SK-N-SH (cell line): ENCODE data around the gene NHERF2. TPM values are rescaled to one million over a fixed set of nuclear protein-coding genes. Genes with fewer than 3 reads are reported as not detected.

Experiments
- CTCF ChIA-PET: fragments of 300-600, 350-600 bp; formaldehyde crosslinking; extraction: SDS; loops from one replicate; lab custom pipeline; 2021; lab: Yijun Ruan, JAX
- POLR2A ChIA-PET: fragments of 350-600 bp; sonication (Branson Sonifier 250); formaldehyde crosslinking; extraction: SDS; loops from one replicate; lab custom pipeline; 2020; ENCODE audit warnings: antibody characterized with exemption, inconsistent platforms; lab: Yijun Ruan, JAX
- DNase-seq: peaks from one replicate; pipeline ENCODE4 v3.0.0; 2012
- H2AFZ ChIP-seq: fragments of 200-600 bp; sonication (generic); 2 replicates; pipeline ENCODE4 v1.8.1; 2016; ENCODE audit warnings: antibody characterized with exemption, mild to moderate bottlenecking, low read depth
- H3F3A ChIP-seq: fragments of 200-600 bp; sonication (generic); replicated peaks from 2 replicates; pipeline ENCODE3; 2016; ENCODE audit warnings: antibody characterized with exemption, mild to moderate bottlenecking; ENCODE audit not compliant: insufficient read depth
- H3K27ac ChIP-seq, 2 experiments: fragments of 200-500 bp in 1 of 2; fragments of 200-600 bp in 1 of 2; sonication (Bioruptor generic) in 1 of 2; sonication (generic), shearing (Covaris generic) in 1 of 2; 2 replicates each; pipeline versions ENCODE4 v1.5.1 to v1.6.1; 2014 to 2016; ENCODE audit warnings: low read depth in 2 of 2, inconsistent platforms in 1 of 2, low read length in 1 of 2, mild to moderate bottlenecking in 1 of 2, mixed read lengths in 1 of 2
- H3K27me3 ChIP-seq: fragments of 200-600 bp; sonication (generic), shearing (Covaris generic); 2 replicates; pipeline ENCODE4 v1.6.1; 2016; ENCODE audit warnings: mixed run types; ENCODE audit not compliant: insufficient read depth
- H3K36me3 ChIP-seq, 2 experiments: fragments of 200-500 bp in 1 of 2; fragments of 200-600 bp in 1 of 2; sonication (Bioruptor generic) in 1 of 2; sonication (generic) in 1 of 2; replicated peaks in 1 of 2; 2 replicates each; pipeline versions ENCODE3 to v1.5.1; 2014 to 2016; ENCODE audit warnings: low read length in 1 of 2, mild to moderate bottlenecking in 1 of 2; ENCODE audit not compliant: insufficient read depth in 2 of 2, control insufficient read depth in 1 of 2
- H3K4me1 ChIP-seq, 2 experiments: fragments of 200-500 bp in 1 of 2; fragments of 200-600 bp in 1 of 2; sonication (Bioruptor generic) in 1 of 2; sonication (generic), shearing (Covaris generic) in 1 of 2; 2 replicates each; pipeline versions ENCODE4 v1.5.1 to v1.6.1; 2014 to 2016; ENCODE audit warnings: low read depth in 1 of 2, low read length in 1 of 2, mixed run types in 1 of 2; ENCODE audit not compliant: insufficient read depth in 2 of 2, control insufficient read depth in 1 of 2
- H3K4me2 ChIP-seq: fragments of 200-600 bp; sonication (generic), shearing (Covaris generic); 2 replicates; pipeline ENCODE4 v1.6.1; 2017; ENCODE audit warnings: mixed run types
- H3K4me3 ChIP-seq, 2 experiments: fragments of 200-500 bp in 1 of 2; fragments of 200-600 bp in 1 of 2; sonication (Bioruptor generic) in 1 of 2; sonication (generic), shearing (Covaris generic) in 1 of 2; 2 replicates each; pipeline versions ENCODE4 v1.5.1 to v1.8.1; 2014 to 2016; ENCODE audit warnings: low read depth in 2 of 2, inconsistent platforms in 1 of 2, low read length in 1 of 2, mild to moderate bottlenecking in 1 of 2, mixed read lengths in 1 of 2, moderate library complexity in 1 of 2
- H3K79me2 ChIP-seq: fragments of 200-600 bp; sonication (generic); 2 replicates; pipeline ENCODE4 v1.8.1; 2017; ENCODE audit warnings: mild to moderate bottlenecking; ENCODE audit not compliant: insufficient read depth
- H3K9ac ChIP-seq: fragments of 200-600 bp; sonication (generic); 2 replicates; pipeline ENCODE4 v1.6.1; 2017; ENCODE audit warnings: mixed run types
- H3K9me2 ChIP-seq: fragments of 200-600 bp; sonication (generic); 2 replicates; pipeline ENCODE4 v1.6.1; 2017; ENCODE audit warnings: mixed run types
- H3K9me3 ChIP-seq: fragments of 200-600 bp; sonication (generic); 2 replicates; pipeline ENCODE4 v1.6.1; 2017; ENCODE audit warnings: mixed run types, mild to moderate bottlenecking, moderate library complexity
- H4K20me1 ChIP-seq: fragments of 200-600 bp; sonication (generic); 2 replicates; pipeline ENCODE4 v1.6.1; 2017; ENCODE audit warnings: mild to moderate bottlenecking, mixed run types; ENCODE audit not compliant: insufficient read depth
- CHD2 ChIP-seq: fragments of 150-350 bp; IDR thresholded peaks from 2 replicates; pipeline ENCODE4 v1.6.1; 2018; ENCODE audit warnings: low read length; ENCODE audit not compliant: partially characterized antibody
- EP300 ChIP-seq, 2 experiments: IDR thresholded peaks; 2 replicates each; pipeline versions ENCODE4 v1.4.0 to v1.6.1; 2012; ENCODE audit warnings: borderline replicate concordance in 1 of 2, low read depth in 1 of 2, low read length in 1 of 2
- EZH2phosphoT487 ChIP-seq: fragments of 200-600 bp; sonication (generic); IDR thresholded peaks from 2 replicates; pipeline ENCODE4 v1.6.1; 2017; ENCODE audit warnings: low read depth, mixed run types, mild to moderate bottlenecking, antibody characterized with exemption, moderate library complexity, borderline replicate concordance
- FOSL2 ChIP-seq: IDR thresholded peaks from 2 replicates; pipeline ENCODE4 v1.4.0; 2012; ENCODE audit warnings: low read depth, mild to moderate bottlenecking, moderate library complexity, borderline replicate concordance
- FOXM1 ChIP-seq: IDR thresholded peaks from 2 replicates; pipeline ENCODE4 v1.4.0; 2012; ENCODE audit warnings: low read depth, mild to moderate bottlenecking
- GATA2 ChIP-seq: sonication (generic); formaldehyde crosslinking; IDR thresholded peaks from 2 replicates; pipeline ENCODE4 v1.5.0; 2020; ENCODE audit warnings: mild to moderate bottlenecking, missing genetic modification reagents
- IRF3 ChIP-seq: fragments of 150-350 bp; IDR thresholded peaks from 2 replicates; pipeline ENCODE4 v1.6.1; 2016; ENCODE audit warnings: mild to moderate bottlenecking, low read depth, low read length
- MXI1 ChIP-seq: IDR thresholded peaks from 2 replicates; pipeline ENCODE4 v1.6.1; 2012; ENCODE audit warnings: mild to moderate bottlenecking, low read depth, low read length, improper control_type of control experiment
- NRF1 ChIP-seq: IDR thresholded peaks from 2 replicates; pipeline ENCODE4 v1.6.1; 2012; ENCODE audit warnings: low read depth, mild to moderate bottlenecking, low read length
- POLR2AphosphoS5 ChIP-seq: IDR thresholded peaks from 2 replicates; pipeline ENCODE4 v1.6.1; 2012; ENCODE audit warnings: low read depth, low read length
- RAD21 ChIP-seq: IDR thresholded peaks from 2 replicates; pipeline ENCODE4 v1.6.1; 2012; ENCODE audit warnings: mild to moderate bottlenecking, low read length
- RFX5 ChIP-seq: IDR thresholded peaks from 2 replicates; pipeline ENCODE4 v1.6.1; 2012; ENCODE audit warnings: mild to moderate bottlenecking, improper control_type of control experiment, low read length
- TAF1 ChIP-seq: IDR thresholded peaks from 2 replicates; pipeline ENCODE4 v1.6.1; 2012; ENCODE audit warnings: low read depth, mild to moderate bottlenecking, low read length, moderate library complexity, borderline replicate concordance
- WGBS: methylation state at CpG from one replicate; pipeline ENCODE4 v1.1.6; 2017; ENCODE audit warnings: low lambda C conversion rate; 5-methylcytosine and 5-hydroxymethylcytosine counted together
- polyA plus RNA-seq, 3 experiments: library from polyadenylated mRNA; depleted of rRNA; stranded (reverse); fragments of >200 nt; gene quantifications; 2 replicates each; pipeline ENCODE4 v1.2.3, GENCODE V29; 2012
- TF ChIP-seq, protein P1 (sequence below): IDR thresholded peaks from 2 replicates; pipeline ENCODE4 v1.4.0; 2012; ENCODE audit warnings: low read depth, borderline replicate concordance
- TF ChIP-seq, protein P2 (sequence below): fragments of 200-600 bp; sonication (generic); IDR thresholded peaks from 2 replicates; pipeline ENCODE4 v1.6.1; 2017; ENCODE audit warnings: antibody characterized with exemption, mild to moderate bottlenecking, moderate library complexity
- TF ChIP-seq, protein P3 (sequence below): IDR thresholded peaks from 2 replicates; pipeline ENCODE4 v1.4.0; 2012; ENCODE audit warnings: low read depth

NHERF2 gene
- polyA plus RNA-seq, 1 of the 3 experiments (the other 2 are of a cell fraction), result 53.8 TPM

DNA sequence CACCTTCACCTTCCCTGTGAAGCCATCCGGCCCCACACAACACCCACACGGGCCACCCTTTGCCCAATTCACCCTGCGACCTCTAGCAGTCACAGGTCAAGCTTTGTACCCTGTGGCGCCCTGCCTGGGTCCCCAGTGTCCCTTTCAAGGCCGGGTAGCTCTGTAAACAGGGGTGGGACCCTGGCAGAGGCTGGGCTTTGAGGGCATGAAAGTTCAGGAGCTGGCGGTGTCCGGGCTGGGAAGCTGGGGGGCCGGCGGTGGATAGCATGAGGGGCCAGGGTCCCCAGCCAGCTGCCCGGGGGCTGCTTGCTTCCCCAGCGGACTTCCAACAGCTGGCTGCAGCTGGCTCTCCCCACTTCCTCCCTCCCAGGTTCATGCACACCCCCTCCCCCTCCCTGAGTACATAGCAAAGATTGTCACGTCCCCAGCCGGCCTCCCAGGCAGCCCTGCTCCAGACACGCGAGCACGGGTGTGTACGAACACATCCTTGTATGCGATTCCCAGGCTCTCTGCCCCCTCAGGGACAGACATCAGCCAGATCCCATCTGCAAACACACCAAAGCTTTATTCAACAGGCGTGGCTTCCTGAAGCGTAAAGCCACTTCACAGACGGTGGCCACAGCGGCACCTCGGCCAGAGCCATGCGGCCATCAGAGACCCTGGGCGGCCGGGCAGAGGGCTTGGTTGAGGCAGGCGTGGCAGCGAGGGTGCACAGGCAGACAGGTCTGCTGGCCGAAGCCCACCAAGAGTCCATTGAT lies 12.8 kb downstream of the NHERF2 start:
- H3K4me3 ChIP-seq, result no peak overlapping the region
- peaks cover 0 to 15% of the 10 kb centered on the region in 2 experiments for H3K36me3 ChIP-seq
- peak overlapping the region in 1 of 2 experiments; percentile 88; a peak in 2 of 4 replicates for H3K27ac ChIP-seq
- POLR2A ChIA-PET, result interaction anchor here (0.9 to 2.1 kb wide), 2 partner anchors 8 to 75 kb away, joined by 4 to 10 read pairs; partner anchors contain the start of genes NTHL1, RPS2 and TSC2
- WGBS, result 73% methylated on average over 14 of the region's 29 CpGs
- TF ChIP-seq IRF3 (no peak), MXI1 (peak; percentile 72; the same call in 1 of the 2 replicates), GATA2 (CRISPR knock-in tag) (peak; percentile 11; the same call in 1 of the 2 replicates), CHD2 (peak; percentile 62)
- H3K79me2 ChIP-seq, result peaks cover 12% of the 10 kb centered on the region; the same call in 1 of the 2 replicates
- H3K4me1 ChIP-seq, result peaks cover 20 to 68% of the 10 kb centered on the region in 2 experiments; a peak in 3 of 4 replicates
- peak; percentile 83 for DNase-seq
- no peaks in the 10 kb centered on the region for H3K9me3 ChIP-seq
- no peak overlapping the region for H3K4me2 ChIP-seq
- H3K9ac ChIP-seq, result no peak overlapping the region
- H3K27me3 ChIP-seq, result no peaks in the 10 kb centered on the region
- no peaks in the 10 kb centered on the region for H4K20me1 ChIP-seq
- H2AFZ ChIP-seq, result no peak overlapping the region
- no peaks in the 10 kb centered on the region for H3K9me2 ChIP-seq
- CTCF ChIA-PET, result interaction anchor here (0.6 to 2.0 kb wide), 7 partner anchors 10 to 114 kb away, joined by 3 to 11 read pairs (median 5); partner anchors contain the start of gene NHERF2
- peaks cover 3% of the 10 kb centered on the region for H3F3A ChIP-seq

- H2AFZ ChIP-seq, result no peak overlapping the region
- peaks cover 3% of the 10 kb centered on the region for H3F3A ChIP-seq
- H3K27ac ChIP-seq, result peak overlapping the region in 1 of 2 experiments; percentile 88; a peak in 2 of 4 replicates
- H3K27me3 ChIP-seq, result no peaks in the 10 kb centered on the region
- POLR2A ChIA-PET, result interaction anchor here (0.9 to 2.1 kb wide), 4 partner anchors 8 to 114 kb away, joined by 3 to 10 read pairs (median 5); partner anchors contain the start of genes NTHL1, RPS2 and TSC2
- no peak overlapping the region for H3K4me3 ChIP-seq
- no peaks in the 10 kb centered on the region for H4K20me1 ChIP-seq
- no peaks in the 10 kb centered on the region for H3K9me3 ChIP-seq
- no peak for DNase-seq
- no peaks in the 10 kb centered on the region for H3K9me2 ChIP-seq
- no peak overlapping the region for H3K9ac ChIP-seq
- H3K4me1 ChIP-seq, result peaks cover 13 to 61% of the 10 kb centered on the region in 2 experiments; a peak in 3 of 4 replicates
- 76% methylated on average over 8 of the region's 24 CpGs for WGBS
- CTCF ChIA-PET, result interaction anchor here (0.6 to 2.0 kb wide), 10 partner anchors 10 to 113 kb away, joined by 3 to 11 read pairs (median 4); partner anchors contain the start of gene NHERF2
- peaks cover 5% of the 10 kb centered on the region; the same call in 1 of the 2 replicates for H3K79me2 ChIP-seq
- no peak overlapping the region for H3K4me2 ChIP-seq
- peaks cover 0 to 16% of the 10 kb centered on the region in 2 experiments for H3K36me3 ChIP-seq
- TF ChIP-seq POLR2AphosphoS5 (no peak), EP300 (IDR thresholded peaks at IDR 0.05; ENCODE audit: borderline replicate concordance in 1 of 2, low read depth in 1 of 2, low read length in 1 of 2) (no peak), EZH2phosphoT487 (no peak), FOXM1 (no peak), NRF1 (no peak), TAF1 (no peak), CHD2 (no peak), RAD21 (no peak), RFX5 (no peak), FOSL2 (no peak), MXI1 (no peak)
- TF ChIP-seq, protein P1, sequence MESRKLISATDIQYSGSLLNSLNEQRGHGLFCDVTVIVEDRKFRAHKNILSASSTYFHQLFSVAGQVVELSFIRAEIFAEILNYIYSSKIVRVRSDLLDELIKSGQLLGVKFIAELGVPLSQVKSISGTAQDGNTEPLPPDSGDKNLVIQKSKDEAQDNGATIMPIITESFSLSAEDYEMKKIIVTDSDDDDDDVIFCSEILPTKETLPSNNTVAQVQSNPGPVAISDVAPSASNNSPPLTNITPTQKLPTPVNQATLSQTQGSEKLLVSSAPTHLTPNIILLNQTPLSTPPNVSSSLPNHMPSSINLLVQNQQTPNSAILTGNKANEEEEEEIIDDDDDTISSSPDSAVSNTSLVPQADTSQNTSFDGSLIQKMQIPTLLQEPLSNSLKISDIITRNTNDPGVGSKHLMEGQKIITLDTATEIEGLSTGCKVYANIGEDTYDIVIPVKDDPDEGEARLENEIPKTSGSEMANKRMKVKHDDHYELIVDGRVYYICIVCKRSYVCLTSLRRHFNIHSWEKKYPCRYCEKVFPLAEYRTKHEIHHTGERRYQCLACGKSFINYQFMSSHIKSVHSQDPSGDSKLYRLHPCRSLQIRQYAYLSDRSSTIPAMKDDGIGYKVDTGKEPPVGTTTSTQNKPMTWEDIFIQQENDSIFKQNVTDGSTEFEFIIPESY, result no peak
- TF ChIP-seq, protein P2, sequence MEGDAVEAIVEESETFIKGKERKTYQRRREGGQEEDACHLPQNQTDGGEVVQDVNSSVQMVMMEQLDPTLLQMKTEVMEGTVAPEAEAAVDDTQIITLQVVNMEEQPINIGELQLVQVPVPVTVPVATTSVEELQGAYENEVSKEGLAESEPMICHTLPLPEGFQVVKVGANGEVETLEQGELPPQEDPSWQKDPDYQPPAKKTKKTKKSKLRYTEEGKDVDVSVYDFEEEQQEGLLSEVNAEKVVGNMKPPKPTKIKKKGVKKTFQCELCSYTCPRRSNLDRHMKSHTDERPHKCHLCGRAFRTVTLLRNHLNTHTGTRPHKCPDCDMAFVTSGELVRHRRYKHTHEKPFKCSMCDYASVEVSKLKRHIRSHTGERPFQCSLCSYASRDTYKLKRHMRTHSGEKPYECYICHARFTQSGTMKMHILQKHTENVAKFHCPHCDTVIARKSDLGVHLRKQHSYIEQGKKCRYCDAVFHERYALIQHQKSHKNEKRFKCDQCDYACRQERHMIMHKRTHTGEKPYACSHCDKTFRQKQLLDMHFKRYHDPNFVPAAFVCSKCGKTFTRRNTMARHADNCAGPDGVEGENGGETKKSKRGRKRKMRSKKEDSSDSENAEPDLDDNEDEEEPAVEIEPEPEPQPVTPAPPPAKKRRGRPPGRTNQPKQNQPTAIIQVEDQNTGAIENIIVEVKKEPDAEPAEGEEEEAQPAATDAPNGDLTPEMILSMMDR, result no peak
- TF ChIP-seq, protein P3, sequence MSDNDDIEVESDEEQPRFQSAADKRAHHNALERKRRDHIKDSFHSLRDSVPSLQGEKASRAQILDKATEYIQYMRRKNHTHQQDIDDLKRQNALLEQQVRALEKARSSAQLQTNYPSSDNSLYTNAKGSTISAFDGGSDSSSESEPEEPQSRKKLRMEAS, result no peak
Observed at GRCh38 chr16:2040041-2040786, 13.5 kb downstream of the NHERF2 start.
